Measurements from ENCODE around the gene FSTL1. TPM values are rescaled to one million over a fixed set of nuclear protein-coding genes. Genes with fewer than 3 reads are reported as not detected.

The FSTL1 gene
- total and polyA plus RNA-seq, 2 of the 8 experiments (the other 6 are each of a cell fraction or from before 2014, with no cell fraction given), result 158 to 516 TPM

- TF ChIP-seq, protein P1, sequence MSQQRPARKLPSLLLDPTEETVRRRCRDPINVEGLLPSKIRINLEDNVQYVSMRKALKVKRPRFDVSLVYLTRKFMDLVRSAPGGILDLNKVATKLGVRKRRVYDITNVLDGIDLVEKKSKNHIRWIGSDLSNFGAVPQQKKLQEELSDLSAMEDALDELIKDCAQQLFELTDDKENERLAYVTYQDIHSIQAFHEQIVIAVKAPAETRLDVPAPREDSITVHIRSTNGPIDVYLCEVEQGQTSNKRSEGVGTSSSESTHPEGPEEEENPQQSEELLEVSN (IDR thresholded peaks at IDR 0.05), result peak; percentile 45; the same call in 1 of the 2 replicates
- TF ChIP-seq, protein P2, sequence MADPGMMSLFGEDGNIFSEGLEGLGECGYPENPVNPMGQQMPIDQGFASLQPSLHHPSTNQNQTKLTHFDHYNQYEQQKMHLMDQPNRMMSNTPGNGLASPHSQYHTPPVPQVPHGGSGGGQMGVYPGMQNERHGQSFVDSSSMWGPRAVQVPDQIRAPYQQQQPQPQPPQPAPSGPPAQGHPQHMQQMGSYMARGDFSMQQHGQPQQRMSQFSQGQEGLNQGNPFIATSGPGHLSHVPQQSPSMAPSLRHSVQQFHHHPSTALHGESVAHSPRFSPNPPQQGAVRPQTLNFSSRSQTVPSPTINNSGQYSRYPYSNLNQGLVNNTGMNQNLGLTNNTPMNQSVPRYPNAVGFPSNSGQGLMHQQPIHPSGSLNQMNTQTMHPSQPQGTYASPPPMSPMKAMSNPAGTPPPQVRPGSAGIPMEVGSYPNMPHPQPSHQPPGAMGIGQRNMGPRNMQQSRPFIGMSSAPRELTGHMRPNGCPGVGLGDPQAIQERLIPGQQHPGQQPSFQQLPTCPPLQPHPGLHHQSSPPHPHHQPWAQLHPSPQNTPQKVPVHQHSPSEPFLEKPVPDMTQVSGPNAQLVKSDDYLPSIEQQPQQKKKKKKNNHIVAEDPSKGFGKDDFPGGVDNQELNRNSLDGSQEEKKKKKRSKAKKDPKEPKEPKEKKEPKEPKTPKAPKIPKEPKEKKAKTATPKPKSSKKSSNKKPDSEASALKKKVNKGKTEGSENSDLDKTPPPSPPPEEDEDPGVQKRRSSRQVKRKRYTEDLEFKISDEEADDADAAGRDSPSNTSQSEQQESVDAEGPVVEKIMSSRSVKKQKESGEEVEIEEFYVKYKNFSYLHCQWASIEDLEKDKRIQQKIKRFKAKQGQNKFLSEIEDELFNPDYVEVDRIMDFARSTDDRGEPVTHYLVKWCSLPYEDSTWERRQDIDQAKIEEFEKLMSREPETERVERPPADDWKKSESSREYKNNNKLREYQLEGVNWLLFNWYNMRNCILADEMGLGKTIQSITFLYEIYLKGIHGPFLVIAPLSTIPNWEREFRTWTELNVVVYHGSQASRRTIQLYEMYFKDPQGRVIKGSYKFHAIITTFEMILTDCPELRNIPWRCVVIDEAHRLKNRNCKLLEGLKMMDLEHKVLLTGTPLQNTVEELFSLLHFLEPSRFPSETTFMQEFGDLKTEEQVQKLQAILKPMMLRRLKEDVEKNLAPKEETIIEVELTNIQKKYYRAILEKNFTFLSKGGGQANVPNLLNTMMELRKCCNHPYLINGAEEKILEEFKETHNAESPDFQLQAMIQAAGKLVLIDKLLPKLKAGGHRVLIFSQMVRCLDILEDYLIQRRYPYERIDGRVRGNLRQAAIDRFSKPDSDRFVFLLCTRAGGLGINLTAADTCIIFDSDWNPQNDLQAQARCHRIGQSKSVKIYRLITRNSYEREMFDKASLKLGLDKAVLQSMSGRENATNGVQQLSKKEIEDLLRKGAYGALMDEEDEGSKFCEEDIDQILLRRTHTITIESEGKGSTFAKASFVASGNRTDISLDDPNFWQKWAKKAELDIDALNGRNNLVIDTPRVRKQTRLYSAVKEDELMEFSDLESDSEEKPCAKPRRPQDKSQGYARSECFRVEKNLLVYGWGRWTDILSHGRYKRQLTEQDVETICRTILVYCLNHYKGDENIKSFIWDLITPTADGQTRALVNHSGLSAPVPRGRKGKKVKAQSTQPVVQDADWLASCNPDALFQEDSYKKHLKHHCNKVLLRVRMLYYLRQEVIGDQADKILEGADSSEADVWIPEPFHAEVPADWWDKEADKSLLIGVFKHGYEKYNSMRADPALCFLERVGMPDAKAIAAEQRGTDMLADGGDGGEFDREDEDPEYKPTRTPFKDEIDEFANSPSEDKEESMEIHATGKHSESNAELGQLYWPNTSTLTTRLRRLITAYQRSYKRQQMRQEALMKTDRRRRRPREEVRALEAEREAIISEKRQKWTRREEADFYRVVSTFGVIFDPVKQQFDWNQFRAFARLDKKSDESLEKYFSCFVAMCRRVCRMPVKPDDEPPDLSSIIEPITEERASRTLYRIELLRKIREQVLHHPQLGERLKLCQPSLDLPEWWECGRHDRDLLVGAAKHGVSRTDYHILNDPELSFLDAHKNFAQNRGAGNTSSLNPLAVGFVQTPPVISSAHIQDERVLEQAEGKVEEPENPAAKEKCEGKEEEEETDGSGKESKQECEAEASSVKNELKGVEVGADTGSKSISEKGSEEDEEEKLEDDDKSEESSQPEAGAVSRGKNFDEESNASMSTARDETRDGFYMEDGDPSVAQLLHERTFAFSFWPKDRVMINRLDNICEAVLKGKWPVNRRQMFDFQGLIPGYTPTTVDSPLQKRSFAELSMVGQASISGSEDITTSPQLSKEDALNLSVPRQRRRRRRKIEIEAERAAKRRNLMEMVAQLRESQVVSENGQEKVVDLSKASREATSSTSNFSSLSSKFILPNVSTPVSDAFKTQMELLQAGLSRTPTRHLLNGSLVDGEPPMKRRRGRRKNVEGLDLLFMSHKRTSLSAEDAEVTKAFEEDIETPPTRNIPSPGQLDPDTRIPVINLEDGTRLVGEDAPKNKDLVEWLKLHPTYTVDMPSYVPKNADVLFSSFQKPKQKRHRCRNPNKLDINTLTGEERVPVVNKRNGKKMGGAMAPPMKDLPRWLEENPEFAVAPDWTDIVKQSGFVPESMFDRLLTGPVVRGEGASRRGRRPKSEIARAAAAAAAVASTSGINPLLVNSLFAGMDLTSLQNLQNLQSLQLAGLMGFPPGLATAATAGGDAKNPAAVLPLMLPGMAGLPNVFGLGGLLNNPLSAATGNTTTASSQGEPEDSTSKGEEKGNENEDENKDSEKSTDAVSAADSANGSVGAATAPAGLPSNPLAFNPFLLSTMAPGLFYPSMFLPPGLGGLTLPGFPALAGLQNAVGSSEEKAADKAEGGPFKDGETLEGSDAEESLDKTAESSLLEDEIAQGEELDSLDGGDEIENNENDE (IDR thresholded peaks at IDR 0.05; ENCODE audit: insufficient replicate concordance, low read length), result no peak
- TF ChIP-seq, protein P3, sequence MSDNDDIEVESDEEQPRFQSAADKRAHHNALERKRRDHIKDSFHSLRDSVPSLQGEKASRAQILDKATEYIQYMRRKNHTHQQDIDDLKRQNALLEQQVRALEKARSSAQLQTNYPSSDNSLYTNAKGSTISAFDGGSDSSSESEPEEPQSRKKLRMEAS (IDR thresholded peaks at IDR 0.05), result peak; percentile 31; the same call in 1 of the 2 replicates
- TF ChIP-seq CHD2 (IDR thresholded peaks at IDR 0.05; ENCODE audit: low read length) (no peak), BCL11A (IDR thresholded peaks at IDR 0.05; ENCODE audit: low read depth in 2 of 2, low read length in 2 of 2) (no peak), POLR2AphosphoS5 (IDR thresholded peaks at IDR 0.05; ENCODE audit: low read depth, low read length) (no peak; the same call in 1 of the 2 replicates), SUZ12 (IDR thresholded peaks at IDR 0.05; ENCODE audit: low read length) (no peak), RNF2 (IDR thresholded peaks at IDR 0.05; ENCODE audit: borderline replicate concordance, low read depth, low read length, missing control alignments, poor library complexity, severe bottlenecking) (no peak), TAF1 (IDR thresholded peaks at IDR 0.05; ENCODE audit: low read depth, low read length) (no peak), FOSL1 (IDR thresholded peaks at IDR 0.05; ENCODE audit: insufficient read depth, low read depth, low read length) (no peak), JUND (IDR thresholded peaks at IDR 0.05; ENCODE audit: low read length) (no peak)
These were observed 19.1 kb upstream of the FSTL1 start (continued) for GRCh38 chr3:120469882-120470301.
